H1 (cell line): ENCODE results near the gene RABGAP1. TPM values are rescaled to one million over a fixed set of nuclear protein-coding genes. Genes with fewer than 3 reads are reported as not detected.

Experiments used
- CTCF ChIA-PET: fragments of 300-600 bp; sonication (Branson Sonifier 250); formaldehyde crosslinking; loops from one replicate; lab custom pipeline; 2021; ENCODE audit not compliant: partially characterized antibody; lab: Charles Lee
- POLR2A ChIA-PET: fragments of 300-600 bp; sonication (Branson Sonifier 250); formaldehyde crosslinking; loops from one replicate; lab custom pipeline; 2021; ENCODE audit warnings: inconsistent platforms; ENCODE audit not compliant: partially characterized antibody; lab: Charles Lee
- DNase-seq, 2 experiments: peaks; one replicate each; pipeline versions ENCODE4 v3.0.0 to v3.0.0-alpha.2; 2010 to 2022; ENCODE audit warnings: low spot score in 2 of 2, low read depth in 1 of 2, mixed read lengths in 1 of 2
- FAIRE-seq: peaks from 2 replicates; lab custom pipeline; 2011; peaks lifted over from hg19 to GRCh38; lab: Jason Lieb, UNC
- H2AFZ ChIP-seq: 2 replicates; pipeline ENCODE4 v1.8.1; 2012; ENCODE audit warnings: low read length, inconsistent platforms
- H2AK5ac ChIP-seq: 2 replicates; pipeline ENCODE4 v1.6.1; 2013; ENCODE audit warnings: low read depth, low read length
- H2BK120ac ChIP-seq: replicated peaks from 2 replicates; pipeline ENCODE3; 2013; ENCODE audit warnings: low read depth, low read length, inconsistent platforms
- H2BK12ac ChIP-seq: 2 replicates; pipeline ENCODE4 v1.6.1; 2013; ENCODE audit warnings: low read depth, low read length
- H2BK15ac ChIP-seq: 2 replicates; pipeline ENCODE4 v1.6.1; 2013; ENCODE audit warnings: low read length
- H2BK20ac ChIP-seq: 2 replicates; pipeline ENCODE4 v1.6.1; 2013; ENCODE audit warnings: low read length
- H2BK5ac ChIP-seq: 2 replicates; pipeline ENCODE4 v1.6.1; 2013; ENCODE audit warnings: low read depth, low read length
- H3K14ac ChIP-seq: 2 replicates; pipeline ENCODE4 v1.6.1; 2013; ENCODE audit warnings: inconsistent platforms; ENCODE audit not compliant: insufficient read length
- H3K18ac ChIP-seq: 2 replicates; pipeline ENCODE4 v1.6.1; 2013; ENCODE audit warnings: low read length; ENCODE audit errors: extremely low read depth
- H3K23ac ChIP-seq: 2 replicates; pipeline ENCODE4 v1.6.1; 2013; ENCODE audit warnings: inconsistent platforms; ENCODE audit not compliant: insufficient read length
- H3K23me2 ChIP-seq: 2 replicates; pipeline ENCODE4 v1.6.1; 2013; ENCODE audit warnings: low read depth, low read length
- H3K27ac ChIP-seq: 2 replicates; pipeline ENCODE4 v1.6.1; 2011; ENCODE audit warnings: low read depth, low read length, inconsistent platforms
- H3K27me3 ChIP-seq, 4 experiments: replicated peaks in 1 of 4; 1 replicate in 1 of 4; 2 replicates in 3 of 4; pipeline versions ENCODE4 v1.6.1 to v1.8.1; 2011 to 2013; ENCODE audit warnings: low read length in 3 of 4, mild to moderate bottlenecking in 3 of 4, inconsistent platforms in 2 of 4, mixed read lengths in 2 of 4, moderate library complexity in 1 of 4; ENCODE audit not compliant: control insufficient read depth in 3 of 4, insufficient read depth in 3 of 4; ENCODE audit errors: extremely low read depth in 1 of 4
- H3K36me3 ChIP-seq, 4 experiments: 2 replicates each; pipeline versions ENCODE4 v1.6.1 to v1.8.1; 2011 to 2013; ENCODE audit warnings: mild to moderate bottlenecking in 4 of 4, low read length in 3 of 4, moderate library complexity in 2 of 4, control low read depth in 1 of 4, inconsistent platforms in 1 of 4; ENCODE audit not compliant: insufficient read depth in 4 of 4, control insufficient read depth in 2 of 4
- H3K4ac ChIP-seq: replicated peaks from 2 replicates; pipeline ENCODE3; 2013; ENCODE audit warnings: low read length, low read depth, mixed read lengths, inconsistent platforms; ENCODE audit not compliant: insufficient read length
- H3K4me1 ChIP-seq, 4 experiments: replicated peaks in 1 of 4; 1 replicate in 1 of 4; 2 replicates in 3 of 4; pipeline versions ENCODE4 v1.6.1 to v1.8.1; 2011 to 2013; ENCODE audit warnings: low read length in 3 of 4, inconsistent platforms in 2 of 4, mixed read lengths in 1 of 4; ENCODE audit not compliant: insufficient read depth in 4 of 4, control insufficient read depth in 3 of 4
- H3K4me2 ChIP-seq, 2 experiments: 2 replicates each; pipeline versions ENCODE4 v1.6.1 to v1.8.1; 2011 to 2013; ENCODE audit warnings: low read depth in 2 of 2, low read length in 2 of 2, control low read depth in 1 of 2, inconsistent platforms in 1 of 2, mild to moderate bottlenecking in 1 of 2; ENCODE audit not compliant: insufficient read depth in 1 of 2
- H3K4me3 ChIP-seq, 4 experiments: fragments of 200-600, 300-600 bp in 1 of 4; sonication (generic), shearing (Covaris generic), sonication (Bioruptor Twin) in 1 of 4; 2 replicates each; pipeline versions ENCODE4 v1.5.1 to v1.8.1; 2011 to 2016; ENCODE audit warnings: low read length in 4 of 4, low read depth in 3 of 4, control low read depth in 2 of 4, inconsistent platforms in 2 of 4, mild to moderate bottlenecking in 2 of 4, mixed read lengths in 1 of 4, moderate library complexity in 1 of 4; ENCODE audit not compliant: insufficient read depth in 2 of 4; ENCODE audit errors: extremely low read depth in 1 of 4
- H3K56ac ChIP-seq: replicated peaks from 2 replicates; pipeline ENCODE3; 2013; ENCODE audit warnings: low read depth, mild to moderate bottlenecking, mixed read lengths, low read length, inconsistent platforms; ENCODE audit not compliant: insufficient read length
- H3K79me1 ChIP-seq: 2 replicates; pipeline ENCODE4 v1.6.1; 2013; ENCODE audit warnings: low read depth, low read length, control low read depth
- H3K79me2 ChIP-seq, 2 experiments: 2 replicates each; pipeline versions ENCODE4 v1.6.1 to v1.8.1; 2012 to 2013; ENCODE audit warnings: low read length in 2 of 2, mild to moderate bottlenecking in 2 of 2, inconsistent platforms in 1 of 2; ENCODE audit not compliant: insufficient read depth in 2 of 2, control insufficient read depth in 1 of 2
- H3K9ac ChIP-seq, 4 experiments: replicated peaks in 1 of 4; 1 replicate in 1 of 4; 2 replicates in 3 of 4; pipeline versions ENCODE4 v1.6.1 to v1.8.1; 2011 to 2013; ENCODE audit warnings: low read depth in 3 of 4, low read length in 3 of 4, control low read depth in 2 of 4, mild to moderate bottlenecking in 2 of 4, moderate library complexity in 2 of 4, inconsistent platforms in 1 of 4; ENCODE audit errors: extremely low read depth in 1 of 4
- H3K9me3 ChIP-seq, 2 experiments: 2 replicates each; pipeline versions ENCODE4 v1.6.1 to v1.8.1; 2012 to 2013; ENCODE audit warnings: mild to moderate bottlenecking in 2 of 2, moderate library complexity in 2 of 2, control low read depth in 1 of 2, inconsistent platforms in 1 of 2, low read depth in 1 of 2, low read length in 1 of 2, mixed read lengths in 1 of 2; ENCODE audit not compliant: insufficient read depth in 2 of 2
- H4K20me1 ChIP-seq, 2 experiments: replicated peaks in 1 of 2; 2 replicates each; pipeline versions ENCODE3 to v1.8.1; 2011 to 2013; ENCODE audit warnings: inconsistent platforms in 2 of 2, low read length in 2 of 2, mild to moderate bottlenecking in 1 of 2; ENCODE audit not compliant: insufficient read depth in 2 of 2, control insufficient read depth in 1 of 2
- H4K5ac ChIP-seq: 2 replicates; pipeline ENCODE4 v1.6.1; 2013; ENCODE audit warnings: low read length, low read depth, mixed read lengths, inconsistent platforms; ENCODE audit not compliant: insufficient read length
- H4K8ac ChIP-seq: 2 replicates; pipeline ENCODE4 v1.8.0; 2013; ENCODE audit warnings: mild to moderate bottlenecking, moderate library complexity, low read length, inconsistent platforms; ENCODE audit not compliant: insufficient read depth; ENCODE audit errors: extremely low read depth
- H4K91ac ChIP-seq: replicated peaks from 2 replicates; pipeline ENCODE3; 2013; ENCODE audit warnings: low read length, mixed read lengths, inconsistent platforms; ENCODE audit not compliant: insufficient read length
- BACH1 ChIP-seq: IDR thresholded peaks from 2 replicates; pipeline ENCODE4 v1.6.1; 2012; ENCODE audit warnings: low read length, improper control_type of control experiment
- CBX5 ChIP-seq: fragments of 300-800, 300-1000 bp; sonication (generic); IDR thresholded peaks from 2 replicates; pipeline ENCODE4 v1.7.1; 2016; ENCODE audit warnings: antibody characterized with exemption, low read length, low read depth
- EGR1 ChIP-seq: IDR thresholded peaks from 2 replicates; pipeline ENCODE4 v1.6.1; 2011; ENCODE audit warnings: low read depth, low read length, borderline replicate concordance
- FOSL1 ChIP-seq: IDR thresholded peaks from 2 replicates; pipeline ENCODE4 v1.6.1; 2011; ENCODE audit warnings: mild to moderate bottlenecking, low read depth, low read length, moderate library complexity; ENCODE audit not compliant: insufficient read depth
- GABPA ChIP-seq: IDR thresholded peaks from 2 replicates; pipeline ENCODE4 v1.6.1; 2011; ENCODE audit warnings: mild to moderate bottlenecking, low read length, moderate library complexity, borderline replicate concordance; ENCODE audit not compliant: insufficient read depth
- GTF2F1 ChIP-seq: IDR thresholded peaks from 2 replicates; pipeline ENCODE4 v1.6.1; 2012; ENCODE audit warnings: low read depth, low read length, improper control_type of control experiment, borderline replicate concordance
- HDAC6 ChIP-seq: IDR thresholded peaks from one replicate; pipeline ENCODE4 v1.7.1; 2012; ENCODE audit warnings: low read depth, mild to moderate bottlenecking, inconsistent platforms, low read length, moderate library complexity
- KDM4A ChIP-seq: IDR thresholded peaks from one replicate; pipeline ENCODE4 v1.7.1; 2012; ENCODE audit warnings: low read depth, mild to moderate bottlenecking, moderate library complexity, low read length, inconsistent platforms; ENCODE audit not compliant: severe bottlenecking
- RFX5 ChIP-seq: IDR thresholded peaks from 2 replicates; pipeline ENCODE4 v1.6.1; 2011; ENCODE audit warnings: low read depth, low read length, improper control_type of control experiment, borderline replicate concordance
- RNF2 ChIP-seq: fragments of 200-900, 300-1000 bp; sonication (generic); IDR thresholded peaks from 2 replicates; pipeline ENCODE4 v1.7.1; 2016; ENCODE audit warnings: borderline replicate concordance, low read depth, mild to moderate bottlenecking, antibody characterized with exemption, low read length; ENCODE audit not compliant: poor library complexity, severe bottlenecking; ENCODE audit errors: missing control alignments
- RXRA ChIP-seq: IDR thresholded peaks from 2 replicates; pipeline ENCODE4 v1.6.1; 2011; ENCODE audit warnings: low read depth, mild to moderate bottlenecking, low read length, moderate library complexity; ENCODE audit not compliant: insufficient read depth
- SRF ChIP-seq: IDR thresholded peaks from 2 replicates; pipeline ENCODE4 v1.6.1; 2011; ENCODE audit warnings: mild to moderate bottlenecking, low read depth, low read length, moderate library complexity
- TCF12 ChIP-seq: IDR thresholded peaks from 2 replicates; pipeline ENCODE4 v1.6.1; 2011; ENCODE audit warnings: low read depth, mild to moderate bottlenecking, low read length
- YY1 ChIP-seq: IDR thresholded peaks from 2 replicates; pipeline ENCODE4 v1.6.1; 2011; ENCODE audit warnings: low read depth, mild to moderate bottlenecking, low read length
- ZNF274 ChIP-seq: IDR thresholded peaks from 2 replicates; pipeline ENCODE4 v1.7.0; 2012; ENCODE audit warnings: low read length, borderline replicate concordance; ENCODE audit errors: extremely low read depth
- WGBS, 2 experiments: shearing (Covaris generic) in 1 of 2; methylation state at CpG; one replicate each; pipeline versions ENCODE4 v1.1.6 to v1.1.7; 2013 to 2015; ENCODE audit warnings: low lambda C conversion rate in 2 of 2, mixed read lengths in 2 of 2, inconsistent platforms in 1 of 2, low coverage in 1 of 2, missing lambda C conversion rate in 1 of 2; ENCODE audit not compliant: insufficient replicate concordance in 2 of 2, insufficient coverage in 1 of 2, insufficient read length in 1 of 2; ENCODE audit errors: extremely low coverage in 1 of 2, missing lambda C conversion rate in 1 of 2; 5-methylcytosine and 5-hydroxymethylcytosine counted together
- polyA plus RNA-seq, 7 experiments: library from polyadenylated mRNA; depleted of rRNA in 3 of 7; stranded (reverse) in 5 of 7; unstranded in 2 of 7; fragments of >200 nt in 5 of 7; fragments of 200-250 nt in 2 of 7; gene quantifications; 1 replicate in 5 of 7; 2 replicates in 1 of 7; 4 replicates in 1 of 7; pipeline versions ENCODE4 v1.2.1 to v1.2.3, GENCODE V29; 2011 to 2013; ENCODE audit warnings: missing spikeins in 2 of 7, mixed read lengths in 2 of 7
- total RNA-seq: library from RNA; stranded (reverse); fragmentation: NEBNext Ultra II Directional; extraction: Animal tissue kit (Norgen Biotek cat#: 25700); gene quantifications from 2 replicates; pipeline ENCODE4 v1.2.1, GENCODE V29; 2021

The RABGAP1 gene
- total and polyA plus RNA-seq, 2 of the 8 experiments (the other 6 are each of a cell fraction or from before 2014, with no cell fraction given): 15.7 to 38.3 TPM

GRCh38 chr9:123067136-123067535 lies 126.3 kb downstream of the RABGAP1 start:
- Histone ChIP-seq H3K14ac (no peak overlapping the region), H4K20me1 (no peaks in the 10 kb centered on the region), H2AFZ (no peak overlapping the region), H3K9ac (no peak overlapping the region; a peak in 1 of 7 replicates), H3K27me3 (no peaks in the 10 kb centered on the region), H3K36me3 (peaks cover 8 to 36% (median 24%) of the 10 kb centered on the region in 4 experiments; a peak in 7 of 8 replicates), H4K91ac (no peak overlapping the region), H4K8ac (no peak overlapping the region), H3K18ac (no peak overlapping the region), H4K5ac (no peak overlapping the region), H3K4ac (no peak overlapping the region), H2BK15ac (no peak overlapping the region), H3K9me3 (no peaks in the 10 kb centered on the region), H3K4me2 (no peak overlapping the region), H3K56ac (no peak overlapping the region), H3K79me1 (no peaks in the 10 kb centered on the region), H2BK5ac (no peak overlapping the region), H3K23ac (no peak overlapping the region), H2BK20ac (no peak overlapping the region), H2AK5ac (no peak overlapping the region), H2BK12ac (no peak overlapping the region), H3K23me2 (no peaks in the 10 kb centered on the region), H3K79me2 (no peaks in the 10 kb centered on the region), H2BK120ac (no peak overlapping the region), H3K4me3 (no peak overlapping the region), H3K27ac (no peak overlapping the region), H3K4me1 (peaks cover 0 to 6% (median 0%) of the 10 kb centered on the region in 4 experiments; a peak in 2 of 7 replicates)
- POLR2A ChIA-PET: no interaction called here
- no peak for FAIRE-seq
- WGBS, 2 experiments: 100% methylated on average over 1 of the region's 1 CpG; no CpG with 5 or more reads in 1 of the 2 experiments
- CTCF ChIA-PET: no interaction called here
- no peak for DNase-seq
- TF ChIP-seq CBX5: no peak
- TF ChIP-seq RXRA: no peak
- no peak for TF ChIP-seq SRF
- TF ChIP-seq RNF2: no peak
- TF ChIP-seq FOSL1: no peak
- no peak for TF ChIP-seq BACH1
- TF ChIP-seq HDAC6: no peak
- TF ChIP-seq YY1: no peak
- TF ChIP-seq TCF12: no peak
- no peak for TF ChIP-seq EGR1
- no peak for TF ChIP-seq RFX5
- TF ChIP-seq GTF2F1: no peak
- no peak for TF ChIP-seq ZNF274
- TF ChIP-seq GABPA: no peak
- TF ChIP-seq KDM4A: no peak
